ENCODE measurements around the gene HTR3A. TPM values are rescaled to one million over a fixed set of nuclear protein-coding genes. Genes with fewer than 3 reads are reported as not detected.

Gene HTR3A
- total and polyA plus RNA-seq, 2 of the 13 experiments (the other 11 are each of a cell fraction or from before 2014, with no cell fraction given): not detected

GRCh38 chr11:114027926-114028325, 53.0 kb downstream of the HTR3A start (continued):
- TF ChIP-seq GATAD1 (CRISPR knock-in tag; IDR thresholded peaks at IDR 0.05): no peak
- TF ChIP-seq ATF5 (CRISPR knock-in tag; IDR thresholded peaks at IDR 0.05; ENCODE audit: low read depth): no peak
- TF ChIP-seq DDIT3 (CRISPR knock-in tag; IDR thresholded peaks at IDR 0.05): no peak
- no peak for TF ChIP-seq ZNF350 (CRISPR knock-in tag; IDR thresholded peaks at IDR 0.05; ENCODE audit: borderline replicate concordance, low read depth)
- no peak for TF ChIP-seq MZF1 (CRISPR knock-in tag; IDR thresholded peaks at IDR 0.05; ENCODE audit: borderline replicate concordance)
- no peak for TF ChIP-seq ZNF629 (CRISPR knock-in tag; conservative IDR thresholded peaks at IDR 0.05)

GRCh38 chr11:114031246-114031966, 56.5 kb downstream of the HTR3A start:
- FAIRE-seq: no peak
- in situ Hi-C loops (cut with HindIII; ENCODE audit: extremely low pct_ligation_motif_present, low pct_unique_long_range_greater_than_20kb) (no loop called here), intact Hi-C loops (cut with micrococcal nuclease; ENCODE audit: unreplicated experiment) (no loop called here)
- no TSS peak for BruUV-seq (replicated peaks)
- H3K9me3 ChIP-seq (ENCODE audit: low read length): no peaks in the 10 kb centered on the region
- no peak overlapping the region for H3K4me3 ChIP-seq (replicated peaks in 1 of 3; ENCODE audit: insufficient read depth in 1 of 3, low read depth in 2 of 3, low read length in 3 of 3)
- H2AFZ ChIP-seq (ENCODE audit: low read length): no peak overlapping the region
- no peak overlapping the region for H3K4me2 ChIP-seq (ENCODE audit: low read depth, low read length)
- H3K27me3 ChIP-seq (ENCODE audit: control insufficient read depth in 1 of 2, insufficient read depth in 2 of 2, low read length in 2 of 2): peaks cover 3 to 22% of the 10 kb centered on the region in 2 experiments
- H3K36me3 ChIP-seq (replicated peaks in 1 of 2; ENCODE audit: control insufficient read depth in 1 of 2, insufficient read depth in 2 of 2, low read length in 2 of 2): no peaks in the 10 kb centered on the region
- no peaks in the 10 kb centered on the region for H3K79me2 ChIP-seq (ENCODE audit: insufficient read depth, low read length)
- CTCF ChIA-PET (ENCODE audit: low intra/inter-chr PET ratio, low total read pairs): no interaction called here
- POLR2A ChIA-PET: no interaction called here
- DNase-seq (ENCODE audit: low spot score): no peak
- no peak for ATAC-seq
- H3K9ac ChIP-seq (ENCODE audit: insufficient read depth, low read depth, low read length): no peak overlapping the region
- no peak overlapping the region for H3K27ac ChIP-seq (ENCODE audit: extremely low read length, insufficient read depth, low read length)
- WGBS (ENCODE audit: low lambda C conversion rate): 37% methylated on average over 18 of the region's 18 CpGs
- no peaks in the 10 kb centered on the region for H4K20me1 ChIP-seq (ENCODE audit: insufficient read depth, low read length)
- peaks cover 3% of the 10 kb centered on the region; the same call in 1 of the 2 replicates for H3K4me1 ChIP-seq (ENCODE audit: insufficient read depth, low read length)
- TF ChIP-seq CHD2 (IDR thresholded peaks at IDR 0.05; ENCODE audit: low read depth, low read length) (no peak), ZNF75D (CRISPR knock-in tag; IDR thresholded peaks at IDR 0.05; ENCODE audit: borderline replicate concordance) (no peak), MYPOP (CRISPR knock-in tag; IDR thresholded peaks at IDR 0.05) (no peak), ZNF589 (CRISPR knock-in tag; conservative IDR thresholded peaks at IDR 0.05) (no peak), POLR2AphosphoS5 (IDR thresholded peaks at IDR 0.05; ENCODE audit: low read depth, low read length) (no peak), FOXP4 (CRISPR knock-in tag; IDR thresholded peaks at IDR 0.05) (no peak), ELK4 (CRISPR knock-in tag; IDR thresholded peaks at IDR 0.05; ENCODE audit: borderline replicate concordance) (no peak), NFATC3 (CRISPR knock-in tag; IDR thresholded peaks at IDR 0.05) (no peak), LRRFIP1 (CRISPR knock-in tag; conservative IDR thresholded peaks at IDR 0.05) (no peak)

Data from HepG2 (cell line).